GOT3 (cell line): ENCODE data around the gene SREBF2.

Experiments
- DNase-seq: peaks from one replicate; lab custom pipeline; 2025; ENCODE audit warnings: mixed read lengths; lab: John Stamatoyannopoulos, UW

Gene SREBF2

GRCh38 chr22:41832553-41833368, at the start of gene SREBF2:
TSS of gene SREBF2 (plus strand) at chr22:41833105. CDS start at chr22:41833271, 166 bp downstream.
- DNase-seq: peak; percentile 90

- DNase-seq: no peak
Observed at GRCh38 chr22:41787331-41787730, 45.6 kb upstream of the SREBF2 start.

GRCh38 chr22:41793871-41794270, 39.0 kb upstream of the SREBF2 start:
- DNase-seq: no peak

- DNase-seq: no peak
Observed at GRCh38 chr22:41798736-41799135, 34.2 kb upstream of the SREBF2 start.

- DNase-seq: no peak
Observed at GRCh38 chr22:41799486-41800347, 33.2 kb upstream of the SREBF2 start.

GRCh38 chr22:41800348-41801146, 32.4 kb upstream of the SREBF2 start, which contains the start of gene CCDC134:
TSS of gene CCDC134 (plus strand) at chr22:41800679. CDS start at chr22:41808891, 8,212 bp downstream.
- DNase-seq: peak; percentile 78

- no peak for DNase-seq
Observed at GRCh38 chr22:41801147-41801819, 31.6 kb upstream of the SREBF2 start.

GRCh38 chr22:41801886-41802285, 31.0 kb upstream of the SREBF2 start:
- DNase-seq: no peak

GRCh38 chr22:41805639-41806038, 27.3 kb upstream of the SREBF2 start:
- no peak for DNase-seq

- no peak for DNase-seq
Observed at GRCh38 chr22:41808400-41808799, 24.5 kb upstream of the SREBF2 start.

- DNase-seq: no peak
Observed at GRCh38 chr22:41810022-41810421, 22.9 kb upstream of the SREBF2 start.

GRCh38 chr22:41812805-41813545, 19.9 kb upstream of the SREBF2 start:
- DNase-seq: no peak

GRCh38 chr22:41813726-41814410, 19.0 kb upstream of the SREBF2 start:
- no peak for DNase-seq

GRCh38 chr22:41815716-41816115, 17.2 kb upstream of the SREBF2 start:
- no peak for DNase-seq

GRCh38 chr22:41816241-41816640, 16.7 kb upstream of the SREBF2 start:
- no peak for DNase-seq

GRCh38 chr22:41816871-41817270, 16.0 kb upstream of the SREBF2 start:
- no peak for DNase-seq

- DNase-seq: no peak
Observed at GRCh38 chr22:41818011-41818410, 14.9 kb upstream of the SREBF2 start.

- no peak for DNase-seq
Observed at GRCh38 chr22:41818596-41818995, 14.3 kb upstream of the SREBF2 start.

- no peak for DNase-seq
Observed at GRCh38 chr22:41819257-41819656, 13.6 kb upstream of the SREBF2 start.

- DNase-seq: no peak
Observed at GRCh38 chr22:41820447-41820846, 12.5 kb upstream of the SREBF2 start.
